Parathyroid adenoma (tissue), 2 donors: ENCODE results near the gene LPGAT1.

ENCODE experiments used
- H2AFZ ChIP-seq: fragments of 300-600 bp; sonication (generic); one replicate; pipeline ENCODE4 v1.7.0; 2017; ENCODE audit warnings: antibody characterized with exemption, mild to moderate bottlenecking
- H3K27ac ChIP-seq: fragments of 300-600 bp; sonication (generic); one replicate; pipeline ENCODE4 v1.7.0; 2017
- H3K27me3 ChIP-seq: fragments of 300-600 bp; sonication (generic); one replicate; pipeline ENCODE4 v1.7.0; 2017; ENCODE audit warnings: low read length; ENCODE audit not compliant: control insufficient read depth, insufficient read depth
- H3K36me3 ChIP-seq: fragments of 300-600 bp; sonication (generic); one replicate; pipeline ENCODE4 v1.7.0; 2017; ENCODE audit warnings: low read length; ENCODE audit not compliant: control insufficient read depth, insufficient read depth
- H3K4me1 ChIP-seq: fragments of 300-600 bp; sonication (generic); one replicate; pipeline ENCODE4 v1.7.0; 2017; ENCODE audit warnings: control low read depth
- H3K4me2 ChIP-seq: fragments of 300-600 bp; sonication (generic); one replicate; pipeline ENCODE4 v1.7.0; 2017; ENCODE audit warnings: low read length
- H3K4me3 ChIP-seq: fragments of 300-600 bp; sonication (generic); one replicate; pipeline ENCODE4 v1.7.0; 2017; ENCODE audit warnings: low read depth, low read length
- H3K79me2 ChIP-seq: fragments of 300-600 bp; sonication (generic); one replicate; pipeline ENCODE4 v1.7.0; 2017; ENCODE audit warnings: control low read depth
- H3K9ac ChIP-seq: fragments of 300-600 bp; sonication (generic); one replicate; pipeline ENCODE4 v1.7.0; 2017; ENCODE audit warnings: mild to moderate bottlenecking
- H3K9me3 ChIP-seq: fragments of 300-600 bp; sonication (generic); one replicate; pipeline ENCODE4 v1.7.0; 2017; ENCODE audit warnings: low read length; ENCODE audit not compliant: control insufficient read depth
- TF ChIP-seq, protein P1 (sequence below): fragments of 300-600 bp; sonication (generic); IDR thresholded peaks from one replicate; pipeline ENCODE4 v1.7.0; 2017; ENCODE audit warnings: antibody characterized with exemption, mild to moderate bottlenecking
- donor health status: primary hyperparathyroidism.

Gene LPGAT1

DNA sequence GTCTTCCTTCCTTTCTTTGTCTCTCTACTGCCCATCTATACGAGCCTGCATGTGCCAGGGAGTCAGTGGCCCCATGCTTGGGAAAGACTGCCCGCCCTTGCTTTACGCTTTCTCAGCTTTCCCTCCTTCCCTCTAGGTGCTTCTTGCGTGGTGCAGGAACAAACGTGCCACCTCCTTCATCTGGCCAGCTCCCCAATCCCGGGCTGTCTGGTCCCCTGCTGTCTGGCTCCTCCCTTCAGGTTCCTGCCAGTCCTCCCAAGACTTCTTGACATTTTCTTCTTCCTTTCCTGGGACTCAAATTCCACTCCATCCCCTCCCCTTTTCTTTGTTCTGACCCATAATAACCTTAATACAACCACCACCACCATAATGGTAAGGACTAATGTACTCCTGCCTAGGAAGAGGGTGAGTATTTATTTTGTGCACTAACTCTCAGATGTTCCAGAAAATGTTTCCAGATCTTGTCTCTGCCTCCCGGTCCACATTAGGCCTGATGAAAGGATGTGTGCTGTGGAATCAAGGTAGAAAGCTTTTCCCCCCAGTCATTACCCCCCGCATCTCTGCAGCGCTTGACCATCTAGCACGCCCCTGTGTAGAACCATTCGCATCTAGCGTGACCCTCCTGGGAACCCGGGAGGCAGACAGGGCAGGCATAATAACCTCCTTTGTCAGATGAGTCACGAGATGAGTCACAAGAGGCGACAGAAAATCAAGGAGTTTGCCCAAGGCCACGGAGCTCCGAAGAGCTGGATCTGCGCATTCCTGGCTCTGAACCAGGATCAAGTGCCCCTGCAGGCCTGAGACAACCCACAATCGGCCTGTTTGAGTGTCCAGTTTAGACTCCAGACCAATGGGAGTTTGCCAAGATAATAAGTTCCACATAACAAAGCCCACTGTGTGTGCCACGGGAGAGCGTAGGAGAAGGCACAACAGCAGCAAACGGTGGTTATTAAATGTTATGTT lies 95.1 kb downstream of the LPGAT1 start:
- H3K27ac ChIP-seq, result no peak overlapping the region
- H3K36me3 ChIP-seq, result no peaks in the 10 kb centered on the region
- H3K9me3 ChIP-seq, result no peaks in the 10 kb centered on the region
- H3K4me1 ChIP-seq, result no peaks in the 10 kb centered on the region
- H2AFZ ChIP-seq, result no peak overlapping the region
- H3K4me2 ChIP-seq, result no peak overlapping the region
- H3K79me2 ChIP-seq, result no peaks in the 10 kb centered on the region
- TF ChIP-seq, protein P1, sequence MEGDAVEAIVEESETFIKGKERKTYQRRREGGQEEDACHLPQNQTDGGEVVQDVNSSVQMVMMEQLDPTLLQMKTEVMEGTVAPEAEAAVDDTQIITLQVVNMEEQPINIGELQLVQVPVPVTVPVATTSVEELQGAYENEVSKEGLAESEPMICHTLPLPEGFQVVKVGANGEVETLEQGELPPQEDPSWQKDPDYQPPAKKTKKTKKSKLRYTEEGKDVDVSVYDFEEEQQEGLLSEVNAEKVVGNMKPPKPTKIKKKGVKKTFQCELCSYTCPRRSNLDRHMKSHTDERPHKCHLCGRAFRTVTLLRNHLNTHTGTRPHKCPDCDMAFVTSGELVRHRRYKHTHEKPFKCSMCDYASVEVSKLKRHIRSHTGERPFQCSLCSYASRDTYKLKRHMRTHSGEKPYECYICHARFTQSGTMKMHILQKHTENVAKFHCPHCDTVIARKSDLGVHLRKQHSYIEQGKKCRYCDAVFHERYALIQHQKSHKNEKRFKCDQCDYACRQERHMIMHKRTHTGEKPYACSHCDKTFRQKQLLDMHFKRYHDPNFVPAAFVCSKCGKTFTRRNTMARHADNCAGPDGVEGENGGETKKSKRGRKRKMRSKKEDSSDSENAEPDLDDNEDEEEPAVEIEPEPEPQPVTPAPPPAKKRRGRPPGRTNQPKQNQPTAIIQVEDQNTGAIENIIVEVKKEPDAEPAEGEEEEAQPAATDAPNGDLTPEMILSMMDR, result no peak
- H3K27me3 ChIP-seq, result no peaks in the 10 kb centered on the region
- no peak overlapping the region for H3K9ac ChIP-seq
- no peak overlapping the region for H3K4me3 ChIP-seq

DNA sequence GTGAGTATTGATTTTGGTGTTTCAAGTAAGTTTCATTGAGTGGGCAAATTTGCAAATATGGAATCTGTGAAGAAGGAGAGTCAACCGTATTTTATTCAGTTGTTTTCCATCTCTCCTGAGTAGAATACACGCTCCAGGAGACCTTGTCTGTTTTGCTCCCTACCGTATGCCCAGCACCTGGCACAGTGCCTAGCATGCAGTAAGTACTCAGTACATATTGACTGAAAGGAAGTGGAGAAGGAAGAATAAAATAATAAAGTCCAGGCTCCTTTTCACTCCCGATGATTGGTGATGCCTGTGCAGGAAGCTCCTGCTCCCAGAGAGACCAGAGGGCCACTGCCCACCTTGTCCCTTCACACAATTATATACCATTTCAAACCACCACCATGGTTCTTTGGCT lies 95.8 kb downstream of the LPGAT1 start:
- Histone ChIP-seq H3K4me3 (no peak overlapping the region), H2AFZ (peak overlapping the region; percentile 41), H3K9me3 (no peaks in the 10 kb centered on the region), H3K36me3 (no peaks in the 10 kb centered on the region), H3K4me2 (no peak overlapping the region), H3K9ac (no peak overlapping the region), H3K27me3 (no peaks in the 10 kb centered on the region), H3K4me1 (no peaks in the 10 kb centered on the region), H3K27ac (no peak overlapping the region), H3K79me2 (no peaks in the 10 kb centered on the region)
- TF ChIP-seq, protein P1, result no peak

DNA sequence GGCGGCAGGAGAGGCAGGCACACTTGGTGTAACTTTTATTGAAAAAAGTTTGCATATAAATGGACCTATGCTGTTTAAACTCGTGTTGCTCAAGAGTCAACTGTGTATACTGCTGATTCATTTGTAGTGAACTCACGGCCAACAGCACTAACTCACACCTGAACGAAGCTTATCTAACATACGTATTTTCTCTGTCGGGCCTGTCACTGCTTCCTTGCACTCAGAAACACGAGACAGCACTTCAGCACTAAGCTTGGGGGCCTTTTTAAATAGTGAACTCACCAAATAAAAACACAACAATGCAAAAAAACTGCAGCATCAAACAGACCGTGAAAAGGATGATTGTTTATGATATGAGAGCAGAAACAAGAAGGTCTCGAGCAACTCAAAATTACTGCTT lies 96.2 kb downstream of the LPGAT1 start:
- Histone ChIP-seq H3K27me3 (no peaks in the 10 kb centered on the region), H3K27ac (no peak overlapping the region), H3K4me1 (no peaks in the 10 kb centered on the region), H2AFZ (peak overlapping the region; percentile 41), H3K9ac (no peak overlapping the region), H3K4me3 (no peak overlapping the region), H3K4me2 (no peak overlapping the region), H3K36me3 (no peaks in the 10 kb centered on the region), H3K79me2 (no peaks in the 10 kb centered on the region), H3K9me3 (no peaks in the 10 kb centered on the region)
- TF ChIP-seq, protein P1, result no peak

DNA sequence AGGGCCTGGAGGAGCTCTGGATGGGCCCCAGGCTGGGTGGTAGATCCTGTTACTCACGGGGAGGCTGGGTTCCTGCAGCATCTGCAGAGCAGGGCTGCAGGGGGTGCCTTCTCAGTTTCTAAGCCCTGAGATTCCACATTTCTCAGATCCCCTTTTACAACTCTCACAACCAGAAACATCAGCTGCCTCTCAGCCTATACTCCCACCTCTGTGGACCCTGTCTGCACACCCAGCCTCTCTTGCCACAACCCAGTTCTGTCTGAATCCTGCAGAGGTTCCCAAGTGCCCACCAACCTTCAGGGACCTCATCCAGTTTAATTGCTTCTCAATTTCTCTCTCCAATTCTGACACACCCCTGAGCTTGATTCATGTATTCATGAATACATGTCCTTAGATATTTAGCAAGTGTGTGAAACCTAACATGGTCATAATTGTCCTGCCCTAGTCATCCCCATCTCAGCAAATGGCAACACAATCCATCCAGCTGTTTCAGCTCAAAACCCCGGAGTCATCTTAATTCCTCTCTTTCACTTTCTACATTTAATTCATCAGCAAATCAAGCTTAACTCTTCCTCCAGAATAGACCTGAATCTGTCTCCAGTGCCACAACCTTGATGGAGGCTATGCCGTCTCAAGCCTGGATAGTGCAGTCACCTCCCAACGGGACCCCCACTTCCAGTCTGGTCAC lies 98.1 kb downstream of the LPGAT1 start:
- Histone ChIP-seq H3K36me3 (no peaks in the 10 kb centered on the region), H3K4me1 (no peaks in the 10 kb centered on the region), H3K79me2 (no peaks in the 10 kb centered on the region), H3K9ac (no peak overlapping the region), H3K27me3 (no peaks in the 10 kb centered on the region), H3K9me3 (no peaks in the 10 kb centered on the region), H3K4me2 (no peak overlapping the region), H3K4me3 (no peak overlapping the region), H2AFZ (no peak overlapping the region), H3K27ac (no peak overlapping the region)
- TF ChIP-seq, protein P1, result no peak
